Lower lobe of right lung (tissue), 2 donors: Measurements from ENCODE around the gene PPM1H. TPM values are rescaled to one million over a fixed set of nuclear protein-coding genes. Genes with fewer than 3 reads are reported as not detected.

Source experiments
- ATAC-seq, 2 donors: fragments of 200-7000 bp; cut with Tn5 transposase; one replicate each; pipeline ENCODE4 v1.9.1; 2020 to 2022; ENCODE audit warnings: mild to moderate bottlenecking in 2 of 2, moderate library complexity in 2 of 2
- DNase-seq: peaks from one replicate; pipeline ENCODE4 v3.0.0-alpha.2; 2020
- H3K27ac ChIP-seq: fragments of 200-600 bp; one replicate; pipeline ENCODE4 v1.8.0; 2022
- H3K27me3 ChIP-seq: fragments of 200-600 bp; one replicate; pipeline ENCODE4 v1.8.0; 2022; ENCODE audit warnings: low read depth
- H3K36me3 ChIP-seq: fragments of 200-600 bp; one replicate; pipeline ENCODE4 v1.8.0; 2022; ENCODE audit warnings: mild to moderate bottlenecking
- H3K4me1 ChIP-seq: fragments of 200-600 bp; one replicate; pipeline ENCODE4 v1.8.0; 2022
- H3K4me3 ChIP-seq: fragments of 200-600 bp; one replicate; pipeline ENCODE4 v1.8.0; 2022; ENCODE audit warnings: mild to moderate bottlenecking
- H3K9me3 ChIP-seq: fragments of 200-600 bp; one replicate; pipeline ENCODE4 v1.8.0; 2022
- CTCF ChIP-seq: fragments of 200-600 bp; IDR thresholded peaks from one replicate; pipeline ENCODE4 v1.8.0; 2022; ENCODE audit warnings: antibody characterized with exemption, mild to moderate bottlenecking
- intact Hi-C: fragments of 100-400 bp; cut with DNase I; formaldehyde crosslinking; loops from one replicate; pipeline ENCODE4 v1.11.0; 2022
- total RNA-seq: library from RNA; stranded (reverse); fragmentation: NEBNext Ultra II Directional; extraction: Animal tissue kit (Norgen Biotek cat#: 25700); gene quantifications from one replicate; pipeline ENCODE4 v1.2.1, GENCODE V29; 2021
- donor health status: DM: no; HTN: yes; CAD: no; lungs with severe emphysema.

Gene PPM1H
- total RNA-seq, 1 donor from 2014 or later, result 6.8 TPM

- no peaks in the 10 kb centered on the region for H3K27me3 ChIP-seq
- DNase-seq (no peak), ATAC-seq (no peak)
- intact Hi-C loops, result no loop called here
- no peak overlapping the region for H3K4me3 ChIP-seq
- H3K27ac ChIP-seq, result no peak overlapping the region
- no peaks in the 10 kb centered on the region for H3K36me3 ChIP-seq
- no peak for TF ChIP-seq CTCF
- H3K4me1 ChIP-seq, result no peaks in the 10 kb centered on the region
- H3K9me3 ChIP-seq, result no peaks in the 10 kb centered on the region
Observed at GRCh38 chr12:62925680-62926079, 9.3 kb downstream of the PPM1H start.

- no peak for TF ChIP-seq CTCF
- H3K4me3 ChIP-seq, result no peak overlapping the region
- H3K9me3 ChIP-seq, result no peaks in the 10 kb centered on the region
- H3K36me3 ChIP-seq, result no peaks in the 10 kb centered on the region
- intact Hi-C loops, result no loop called here
- no peak for ATAC-seq
- DNase-seq, result no peak
- H3K4me1 ChIP-seq, result no peaks in the 10 kb centered on the region
- no peak overlapping the region for H3K27ac ChIP-seq
- no peaks in the 10 kb centered on the region for H3K27me3 ChIP-seq
Observed at GRCh38 chr12:62924084-62924483, 10.9 kb downstream of the PPM1H start.

- no peak for ATAC-seq
- TF ChIP-seq CTCF, result no peak
Observed at GRCh38 chr12:62922539-62922938, 12.4 kb downstream of the PPM1H start.

GRCh38 chr12:62919838-62920237 is 15.1 kb downstream of the PPM1H start:
- intact Hi-C loops, result no loop called here
- DNase-seq, result no peak
- no peaks in the 10 kb centered on the region for H3K4me1 ChIP-seq
- no peak overlapping the region for H3K4me3 ChIP-seq
- no peaks in the 10 kb centered on the region for H3K27me3 ChIP-seq
- no peaks in the 10 kb centered on the region for H3K9me3 ChIP-seq
- no peak overlapping the region for H3K27ac ChIP-seq
- TF ChIP-seq CTCF, result no peak
- ATAC-seq, result no peak
- H3K36me3 ChIP-seq, result no peaks in the 10 kb centered on the region

More at GRCh38 chr12:62922539-62922938, 12.4 kb downstream of the PPM1H start:
- DNase-seq, result no peak
- Histone ChIP-seq H3K4me1 (no peaks in the 10 kb centered on the region), H3K9me3 (no peaks in the 10 kb centered on the region), H3K4me3 (no peak overlapping the region), H3K27ac (no peak overlapping the region), H3K27me3 (no peaks in the 10 kb centered on the region), H3K36me3 (no peaks in the 10 kb centered on the region)
- intact Hi-C loops, result no loop called here

- intact Hi-C loops, result no loop called here
Observed at GRCh38 chr12:62917926-62918325, 17.0 kb downstream of the PPM1H start.

More at GRCh38 chr12:62917926-62918325, 17.0 kb downstream of the PPM1H start:
- Histone ChIP-seq H3K4me3 (no peak overlapping the region), H3K36me3 (no peaks in the 10 kb centered on the region), H3K27ac (no peak overlapping the region), H3K4me1 (no peaks in the 10 kb centered on the region), H3K27me3 (no peaks in the 10 kb centered on the region), H3K9me3 (no peaks in the 10 kb centered on the region)
- TF ChIP-seq CTCF, result no peak
- ATAC-seq, result no peak
- DNase-seq, result no peak
